Activated gamma-delta T cell treated with anti-CD3 and anti-CD28 coated beads, Interleukin-2, amount 50 U/mL, for 16 hours (primary cell): Measurements from ENCODE around the gene NAPA.
"Not testable (repeated sequence)": the region's sequence is repeated elsewhere in the genome, so short reads cannot be mapped to it uniquely, and the experiment has no call there.

ENCODE experiments used
- DNase-seq: peaks from one replicate; pipeline ENCODE4 v3.0.0-alpha.2; 2020; ENCODE audit warnings: low read depth

The NAPA gene

GRCh38 chr19:47486220-47486619 is 28.6 kb downstream of the NAPA start:
- not testable (repeated sequence) for DNase-seq

- DNase-seq: no peak
These were observed 29.7 kb downstream of the NAPA start for GRCh38 chr19:47485210-47485609.

- DNase-seq: peak; percentile 83
These were observed 30.8 kb downstream of the NAPA start, which contains the start of gene KPTN for GRCh38 chr19:47483800-47484690. Gene KPTN (minus strand): TSS chr19:47484219. CDS start chr19:47484160, 59 bp downstream.

- no peak for DNase-seq
These were observed 31.7 kb downstream of the NAPA start for GRCh38 chr19:47483200-47483599.

- no peak for DNase-seq
These were observed 33.3 kb downstream of the NAPA start for GRCh38 chr19:47481460-47482052.

GRCh38 chr19:47480658-47481057 is 34.2 kb downstream of the NAPA start:
- DNase-seq: no peak

- DNase-seq: no peak
These were observed 35.0 kb downstream of the NAPA start for GRCh38 chr19:47479701-47480503.

GRCh38 chr19:47476438-47476972 is 38.4 kb downstream of the NAPA start:
- DNase-seq: no peak

GRCh38 chr19:47475465-47475864 is 39.4 kb downstream of the NAPA start:
- no peak for DNase-seq

- no peak for DNase-seq
These were observed 41.5 kb downstream of the NAPA start for GRCh38 chr19:47473336-47473735.

GRCh38 chr19:47471733-47472457 is 43.0 kb downstream of the NAPA start, which contains the start of gene SLC8A2:
Gene SLC8A2 (minus strand): TSS chr19:47471893. CDS start chr19:47466403, 5,490 bp downstream.
- DNase-seq: peak; percentile 34

- DNase-seq: no peak
These were observed 43.5 kb downstream of the NAPA start for GRCh38 chr19:47471381-47471732.

- no peak for DNase-seq
These were observed 44.2 kb downstream of the NAPA start for GRCh38 chr19:47470447-47471195.

- no peak for DNase-seq
These were observed 45.1 kb downstream of the NAPA start for GRCh38 chr19:47469719-47470118.

GRCh38 chr19:47469363-47469700 is 45.5 kb downstream of the NAPA start:
- DNase-seq: no peak

GRCh38 chr19:47467914-47468313 is 46.9 kb downstream of the NAPA start:
- no peak for DNase-seq

GRCh38 chr19:47465957-47466356 is 48.9 kb downstream of the NAPA start:
- no peak for DNase-seq

- no peak for DNase-seq
These were observed 50.0 kb downstream of the NAPA start for GRCh38 chr19:47464675-47465419.

GRCh38 chr19:47461876-47462275 is 53.0 kb downstream of the NAPA start:
- DNase-seq: no peak

- DNase-seq: no peak
These were observed 55.4 kb downstream of the NAPA start for GRCh38 chr19:47459477-47459876.
